SJCRH30 (cell line): Measurements from ENCODE around the gene EPHA7. TPM values are rescaled to one million over a fixed set of nuclear protein-coding genes. Genes with fewer than 3 reads are reported as not detected.
A peak's percentile ranks its signal among the peaks of the same experiment; 100 is the strongest.

ENCODE experiments used
- DNase-seq, 2 experiments: peaks; one replicate each; pipeline ENCODE4 v3.0.0-alpha.2; 2015 to 2020
- H3K27ac ChIP-seq: fragments of 250-450 bp; sonication (Bioruptor Pico); 2 replicates; pipeline ENCODE4 v1.5.1; 2020; ENCODE audit warnings: mild to moderate bottlenecking, moderate library complexity
- H3K27me3 ChIP-seq: fragments of 250-450 bp; sonication (Bioruptor Pico); 2 replicates; pipeline ENCODE4 v1.5.1; 2020; ENCODE audit warnings: mild to moderate bottlenecking, moderate library complexity
- H3K36me3 ChIP-seq: fragments of 250-450 bp; sonication (Bioruptor Pico); 2 replicates; pipeline ENCODE4 v1.5.1; 2020; ENCODE audit warnings: mild to moderate bottlenecking, moderate library complexity
- H3K4me1 ChIP-seq: fragments of 250-450 bp; sonication (Bioruptor Pico); 2 replicates; pipeline ENCODE4 v1.5.1; 2020; ENCODE audit warnings: mild to moderate bottlenecking, moderate library complexity
- H3K4me3 ChIP-seq: fragments of 250-450 bp; sonication (Bioruptor Pico); 2 replicates; pipeline ENCODE4 v1.5.1; 2020; ENCODE audit warnings: mild to moderate bottlenecking, moderate library complexity
- H3K9me3 ChIP-seq: fragments of 250-450 bp; sonication (Bioruptor Pico); replicated peaks from 2 replicates; pipeline ENCODE4 v1.5.1; 2020; ENCODE audit warnings: mild to moderate bottlenecking, moderate library complexity
- total RNA-seq: library from RNA; depleted of rRNA; stranded (reverse); fragments of >200 nt; shearing (Covaris generic); gene quantifications from 2 replicates; pipeline ENCODE4 v1.2.3, GENCODE V29; 2014; rRNA removed

EPHA7 gene
- 75.3 and 89.0 TPM in 2 replicates for total RNA-seq

DNA sequence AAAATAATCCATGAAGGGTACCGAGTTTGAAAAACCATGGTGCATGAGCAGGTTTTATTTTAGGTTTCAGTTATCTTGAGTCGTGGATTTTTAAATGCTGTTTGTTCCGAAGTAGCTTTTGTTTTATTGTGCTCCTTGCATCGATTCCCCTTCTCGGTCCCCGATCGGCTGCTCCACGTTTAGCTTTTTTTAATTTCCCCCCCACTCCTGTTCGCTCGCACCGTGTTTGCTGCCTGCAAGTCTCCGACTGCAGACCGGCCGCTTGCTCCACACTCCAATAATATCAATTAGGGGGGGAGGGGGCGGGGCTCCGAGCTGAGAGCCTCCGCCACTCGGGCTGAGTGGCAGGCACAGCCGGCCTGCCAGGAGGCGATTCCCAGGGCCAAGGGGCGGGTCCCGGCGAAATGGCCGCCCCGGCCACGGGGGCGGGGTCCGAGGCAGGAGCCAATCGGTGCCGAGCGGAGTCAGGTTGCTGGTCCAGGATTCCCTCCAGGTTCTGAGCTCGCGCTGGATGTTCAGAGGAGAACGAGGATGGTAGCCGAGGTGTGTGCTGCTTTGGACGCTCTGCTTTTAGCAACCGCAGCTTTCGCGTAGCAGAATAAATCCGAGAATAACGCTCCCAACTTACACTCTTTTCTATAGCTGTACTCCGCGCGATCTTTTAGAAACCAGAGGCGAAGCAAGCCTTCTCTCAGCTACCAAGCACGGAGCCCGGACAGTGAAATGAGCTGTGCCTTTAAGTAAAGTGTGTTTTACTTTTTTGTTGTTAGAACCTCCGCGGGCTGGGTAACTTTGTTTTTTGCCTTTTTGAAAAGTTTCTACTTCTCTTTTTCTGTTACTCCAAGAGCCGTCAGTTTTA, at the start of gene EPHA7:
EPHA7 (minus strand) TSS at position 256 of the 859 bp plus-strand sequence; CDS start at position 38, 218 bp downstream.
- 0 out of 2 replicates have a peak, but pooled peaks cover under 1% of the 10 kb centered on the region for H3K36me3 ChIP-seq
- H3K9me3 ChIP-seq, result no peaks in the 10 kb centered on the region
- peaks cover 19% of the 10 kb centered on the region for H3K4me1 ChIP-seq
- DNase-seq, result peak; percentile 98 to 99
- H3K27ac ChIP-seq, result peak within 1 kb of the TSS; percentile 92
- H3K4me3 ChIP-seq, result peak within 1 kb of the TSS; percentile 70
- no peaks in the 10 kb centered on the region for H3K27me3 ChIP-seq

DNA sequence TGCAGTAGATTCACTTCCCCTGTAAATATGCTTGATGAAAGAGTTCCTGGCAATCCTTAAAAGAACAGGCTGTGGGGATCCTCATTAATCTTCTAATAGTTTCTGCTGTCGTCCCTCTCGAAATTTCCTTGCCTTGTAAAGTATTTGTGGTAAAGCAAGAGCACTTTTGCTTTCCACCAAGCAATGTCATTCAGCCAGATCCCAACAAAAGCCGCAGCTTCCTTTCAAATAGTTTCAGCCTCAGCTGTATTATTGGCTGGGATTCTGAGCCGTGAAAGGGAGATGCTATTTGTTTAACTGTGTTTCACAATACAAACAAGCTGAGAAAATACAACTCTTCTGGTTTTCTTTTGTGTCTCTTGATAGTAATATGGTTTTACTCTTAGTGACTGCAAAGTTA, 48.9 kb upstream of the EPHA7 start:
- Histone ChIP-seq H3K27me3 (no peaks in the 10 kb centered on the region), H3K4me3 (no peak overlapping the region; the same call in 1 of the 2 replicates), H3K27ac (no peak overlapping the region), H3K9me3 (no peaks in the 10 kb centered on the region), H3K36me3 (no peaks in the 10 kb centered on the region), H3K4me1 (no peaks in the 10 kb centered on the region; the same call in 1 of the 2 replicates)
- DNase-seq, result peak; percentile 8 to 44

DNA sequence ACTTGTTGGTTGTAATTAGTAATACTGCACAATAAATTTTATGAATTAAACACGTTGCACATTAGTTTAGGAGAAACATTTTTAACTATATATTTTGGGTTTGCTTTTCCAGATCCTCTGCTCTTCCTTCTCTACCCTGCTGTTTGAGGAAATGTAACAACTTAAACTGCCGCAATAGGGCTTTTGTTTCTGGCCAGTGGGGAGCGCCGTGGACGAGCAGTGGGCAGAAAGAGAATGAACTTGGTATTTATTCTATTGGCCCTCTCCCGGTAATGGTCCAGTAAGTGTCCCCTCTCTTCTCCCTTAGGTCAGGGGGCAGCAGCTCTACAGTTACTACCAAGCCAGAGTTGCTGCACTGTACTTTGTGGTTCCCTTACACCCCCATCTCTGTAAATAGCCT, 35.2 kb upstream of the EPHA7 start:
- H3K27me3 ChIP-seq, result no peaks in the 10 kb centered on the region
- no peak overlapping the region for H3K27ac ChIP-seq
- no peak overlapping the region for H3K4me3 ChIP-seq
- H3K4me1 ChIP-seq, result peaks cover 3% of the 10 kb centered on the region
- H3K9me3 ChIP-seq, result no peaks in the 10 kb centered on the region
- DNase-seq, result no peak
- H3K36me3 ChIP-seq, result no peaks in the 10 kb centered on the region

DNA sequence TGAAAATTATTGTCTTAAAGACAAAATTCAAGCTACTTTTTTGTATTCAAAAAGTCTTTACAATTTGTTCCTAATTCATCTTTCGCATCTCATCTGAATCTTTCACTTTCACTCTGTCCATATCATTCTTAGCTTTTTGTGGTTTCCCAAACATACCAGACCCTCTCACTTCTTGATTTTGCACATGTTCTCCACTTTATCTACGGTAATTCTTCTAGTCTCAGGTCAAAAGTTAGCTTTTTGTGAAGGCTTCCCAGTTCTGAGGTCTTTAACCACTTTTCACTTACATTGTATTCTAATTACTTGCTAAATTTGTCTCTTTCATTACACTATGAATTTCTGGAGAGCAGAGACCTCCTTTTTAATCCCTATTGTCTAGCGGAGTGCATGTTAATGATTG, 34.6 kb upstream of the EPHA7 start:
- no peak overlapping the region for H3K4me3 ChIP-seq
- H3K9me3 ChIP-seq, result no peaks in the 10 kb centered on the region
- H3K27ac ChIP-seq, result no peak overlapping the region
- no peak for DNase-seq
- no peaks in the 10 kb centered on the region for H3K36me3 ChIP-seq
- peaks cover 8% of the 10 kb centered on the region for H3K4me1 ChIP-seq
- no peaks in the 10 kb centered on the region for H3K27me3 ChIP-seq

DNA sequence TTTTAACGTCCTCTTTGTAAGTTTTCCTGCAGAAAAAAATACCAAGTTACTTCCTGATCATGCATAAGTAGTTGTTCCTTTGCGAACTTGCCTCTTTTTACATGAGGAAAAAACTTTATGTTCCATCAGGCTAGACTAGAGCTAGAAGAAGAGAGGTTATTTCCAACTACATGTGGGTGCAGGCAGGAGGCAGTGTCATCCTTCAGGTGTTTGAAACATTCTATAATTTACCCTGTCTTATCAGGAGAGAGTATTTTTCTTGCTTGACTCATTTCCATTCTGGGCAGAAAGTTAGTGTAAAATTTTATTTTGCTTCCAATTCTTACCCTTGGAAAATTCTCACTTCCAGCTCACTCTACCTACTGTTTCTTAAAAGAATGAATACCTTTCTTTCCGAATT, 28.5 kb upstream of the EPHA7 start:
- peak in 1 of 2 experiments; percentile 11 for DNase-seq
- H3K4me1 ChIP-seq, result peaks cover 9% of the 10 kb centered on the region
- no peaks in the 10 kb centered on the region for H3K36me3 ChIP-seq
- no peaks in the 10 kb centered on the region for H3K9me3 ChIP-seq
- no peaks in the 10 kb centered on the region for H3K27me3 ChIP-seq
- H3K4me3 ChIP-seq, result no peak overlapping the region
- no peak overlapping the region for H3K27ac ChIP-seq

DNA sequence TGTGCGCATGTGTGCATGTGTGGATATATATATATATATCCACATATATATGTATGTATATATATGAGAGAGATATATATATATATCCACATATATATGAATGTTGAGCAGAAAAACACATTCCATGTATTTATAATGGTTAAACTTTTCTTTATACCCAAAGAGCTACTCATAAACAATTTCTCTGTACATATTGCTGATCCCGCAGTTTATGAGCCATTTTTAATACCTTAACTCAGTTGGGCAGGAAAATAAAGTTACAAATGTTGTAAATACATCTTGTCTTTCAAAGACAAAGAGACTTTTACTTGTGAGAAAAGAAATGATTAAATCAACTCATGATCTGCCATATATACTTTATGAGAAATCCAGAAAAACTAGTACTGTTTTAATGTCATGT, 18.1 kb upstream of the EPHA7 start:
- Histone ChIP-seq H3K4me3 (no peak overlapping the region), H3K36me3 (no peaks in the 10 kb centered on the region), H3K27ac (no peak overlapping the region), H3K9me3 (no peaks in the 10 kb centered on the region; the same call in 1 of the 2 replicates), H3K27me3 (no peaks in the 10 kb centered on the region), H3K4me1 (no peaks in the 10 kb centered on the region; the same call in 1 of the 2 replicates)
- DNase-seq, result no peak

DNA sequence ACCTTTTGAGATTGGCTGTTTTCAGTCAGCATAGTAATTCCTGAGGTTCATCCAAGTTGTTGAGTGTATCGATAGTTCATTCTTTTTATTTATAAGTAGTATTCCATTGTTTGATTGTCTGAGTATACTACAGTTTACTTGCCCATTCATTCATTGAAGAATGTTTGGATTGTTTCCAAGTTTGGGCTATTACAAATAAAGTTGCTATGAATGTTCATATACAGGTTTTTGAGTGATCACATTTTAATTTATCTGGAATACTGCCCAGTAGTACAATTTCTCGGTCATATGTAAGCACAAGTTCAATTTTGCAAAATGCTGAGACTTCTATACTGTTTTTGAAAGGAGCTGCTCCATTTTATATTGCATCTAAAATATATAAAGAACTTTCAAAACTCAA, 14.2 kb upstream of the EPHA7 start:
- DNase-seq, result no peak
- H3K4me3 ChIP-seq, result no peak overlapping the region
- H3K27me3 ChIP-seq, result no peaks in the 10 kb centered on the region
- H3K9me3 ChIP-seq, result no peaks in the 10 kb centered on the region; the same call in 1 of the 2 replicates
- no peak overlapping the region for H3K27ac ChIP-seq
- H3K36me3 ChIP-seq, result peaks cover 2% of the 10 kb centered on the region; the same call in 1 of the 2 replicates
- no peaks in the 10 kb centered on the region; the same call in 1 of the 2 replicates for H3K4me1 ChIP-seq

DNA sequence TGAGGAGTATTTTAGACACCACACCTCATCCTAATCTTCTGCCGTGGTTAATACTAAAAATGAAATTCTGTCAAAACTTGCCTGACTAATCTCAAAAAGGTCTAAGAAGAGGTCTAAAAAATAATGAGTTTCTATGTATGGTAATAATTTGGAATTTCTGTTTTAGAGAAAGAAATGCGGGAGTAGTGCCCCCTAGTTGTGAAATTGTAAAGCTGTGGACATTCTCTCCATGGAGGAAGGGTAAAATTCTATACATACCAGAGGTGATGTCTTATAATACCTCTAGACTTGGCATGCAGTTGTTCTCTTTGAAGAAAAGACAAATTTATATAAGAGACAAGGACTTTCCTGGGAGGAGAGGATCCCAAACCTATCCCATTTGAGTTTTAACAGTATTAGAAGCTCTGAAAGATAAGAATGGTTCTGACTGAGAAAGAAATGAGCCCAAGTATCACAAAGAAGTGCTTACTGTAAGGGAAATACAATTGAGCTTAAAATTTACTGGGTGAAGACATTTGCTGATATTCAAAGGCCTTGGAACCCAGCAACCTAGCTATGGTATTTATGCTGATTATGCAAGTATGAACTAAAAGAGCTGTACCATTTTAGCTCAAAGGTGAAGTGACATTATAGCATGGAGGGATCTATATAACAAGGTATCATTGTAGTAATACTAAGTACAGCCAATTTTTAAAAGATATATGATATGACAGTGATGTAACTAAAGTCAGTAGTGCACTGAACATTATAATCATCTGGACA, 5.1 kb upstream of the EPHA7 start:
- DNase-seq, result no peak
- Histone ChIP-seq H3K27me3 (no peaks in the 10 kb centered on the region), H3K27ac (no peak overlapping the region), H3K4me3 (no peak overlapping the region), H3K36me3 (peaks cover 19% of the 10 kb centered on the region; the same call in 1 of the 2 replicates), H3K9me3 (no peaks in the 10 kb centered on the region), H3K4me1 (peaks cover 14% of the 10 kb centered on the region)

DNA sequence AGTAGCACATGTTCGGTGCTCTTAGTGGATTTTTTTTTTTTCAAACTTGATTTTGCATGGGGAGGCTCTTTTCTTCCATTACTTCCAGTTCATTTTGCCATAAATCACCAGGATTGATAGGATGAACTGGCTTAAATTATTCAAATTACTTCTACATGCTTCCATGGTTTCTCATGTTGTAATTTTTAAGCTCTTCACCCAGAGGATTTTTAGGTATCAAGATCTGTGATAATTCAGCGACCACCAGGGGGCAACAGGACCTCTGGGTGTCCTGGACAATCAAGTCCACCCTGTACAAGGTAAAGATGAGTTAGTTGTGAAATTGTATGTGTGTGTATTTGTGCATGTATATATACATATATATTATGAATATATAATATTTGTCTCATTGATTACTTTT, 4.2 kb upstream of the EPHA7 start:
- no peaks in the 10 kb centered on the region for H3K27me3 ChIP-seq
- no peak overlapping the region for H3K27ac ChIP-seq
- H3K9me3 ChIP-seq, result no peaks in the 10 kb centered on the region
- peaks cover 17% of the 10 kb centered on the region; the same call in 1 of the 2 replicates for H3K36me3 ChIP-seq
- peak; percentile 84 to 93 for DNase-seq
- H3K4me1 ChIP-seq, result peaks cover 14% of the 10 kb centered on the region
- no peak overlapping the region for H3K4me3 ChIP-seq

DNA sequence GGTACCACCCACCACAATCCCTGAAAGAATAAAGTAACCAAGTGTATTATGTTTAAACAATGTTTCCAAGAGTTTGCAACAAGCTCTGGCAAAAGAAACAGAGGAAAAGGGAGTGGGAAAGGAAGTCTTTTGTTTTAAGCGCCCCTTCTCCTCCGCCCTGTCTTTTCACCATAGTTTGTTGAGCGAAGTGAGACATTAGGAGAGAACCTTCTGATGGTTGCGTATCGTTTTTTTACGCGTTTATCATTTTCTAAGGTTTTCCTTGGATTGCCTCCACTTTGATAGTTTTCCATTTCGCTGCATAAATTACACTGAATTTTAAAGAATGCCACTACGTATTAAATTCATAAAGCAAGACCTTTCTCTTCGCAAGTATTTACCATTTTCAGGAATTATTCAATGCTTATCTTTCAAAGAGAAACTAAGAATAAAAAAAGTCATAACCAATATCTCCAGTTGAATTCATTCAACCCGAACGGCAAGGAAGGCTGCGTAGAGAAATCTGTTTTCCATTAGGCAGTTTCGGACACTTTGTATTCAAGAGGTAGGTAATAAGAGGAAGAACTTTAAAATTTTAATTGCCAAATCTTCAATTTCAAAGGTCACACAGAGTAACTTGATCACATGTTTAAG, 920 bp upstream of the EPHA7 start:
- Histone ChIP-seq H3K4me1 (peaks cover 14% of the 10 kb centered on the region), H3K36me3 (no peaks in the 10 kb centered on the region), H3K4me3 (peak overlapping the region; percentile 70), H3K27ac (peak overlapping the region; percentile 92), H3K9me3 (no peaks in the 10 kb centered on the region), H3K27me3 (no peaks in the 10 kb centered on the region)
- DNase-seq, result peak; percentile 37 to 74

DNA sequence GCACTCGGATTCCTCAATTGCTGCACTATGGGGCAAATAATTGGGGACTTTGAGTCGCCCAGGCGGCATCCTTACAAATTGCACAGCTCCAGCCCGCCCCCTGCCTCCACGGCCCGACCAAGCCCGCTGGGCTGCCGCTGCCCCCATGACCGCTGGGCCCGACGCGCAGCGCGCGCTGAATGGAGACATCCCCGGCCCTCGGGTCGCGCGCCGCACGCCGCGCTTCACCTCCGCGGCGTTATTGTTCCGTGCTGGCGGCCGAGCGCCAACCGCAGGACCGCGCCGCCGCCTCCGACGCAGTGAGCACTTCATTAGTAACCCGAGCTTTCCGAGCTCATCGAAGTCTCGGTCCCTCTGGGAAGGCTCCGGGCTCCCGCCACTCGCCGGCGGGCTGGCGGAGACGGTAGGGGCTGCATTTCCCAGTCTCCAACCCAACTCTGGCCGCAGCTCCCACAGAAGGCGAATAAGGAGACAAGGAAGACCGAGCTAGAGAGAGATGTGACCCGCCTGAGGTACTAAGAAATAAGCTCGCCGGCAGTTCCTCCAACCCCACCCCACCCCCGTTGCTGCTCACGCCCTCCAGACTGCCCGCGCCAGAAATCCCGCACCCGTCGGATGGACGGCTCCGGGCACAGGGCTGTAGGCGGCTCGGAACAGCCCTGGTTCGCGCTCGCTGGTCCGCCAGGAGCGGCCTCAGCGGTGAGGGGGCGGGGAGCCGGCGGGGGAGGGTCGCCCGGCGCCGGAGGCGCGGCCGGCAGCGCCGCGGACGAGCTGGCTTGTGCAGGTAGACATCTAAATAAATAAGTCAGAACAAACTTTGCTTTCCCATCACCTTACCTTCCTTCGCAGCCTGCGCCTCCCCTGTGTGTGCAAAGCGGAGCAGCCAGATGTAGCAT, 703 bp downstream of the EPHA7 start:
- Histone ChIP-seq H3K9me3 (no peaks in the 10 kb centered on the region), H3K36me3 (peaks cover 9% of the 10 kb centered on the region; the same call in 1 of the 2 replicates), H3K4me3 (peak overlapping the region; percentile 70), H3K27me3 (no peaks in the 10 kb centered on the region), H3K4me1 (peaks cover 26% of the 10 kb centered on the region), H3K27ac (peak overlapping the region; percentile 92)
- peak; percentile 78 to 82 for DNase-seq

DNA sequence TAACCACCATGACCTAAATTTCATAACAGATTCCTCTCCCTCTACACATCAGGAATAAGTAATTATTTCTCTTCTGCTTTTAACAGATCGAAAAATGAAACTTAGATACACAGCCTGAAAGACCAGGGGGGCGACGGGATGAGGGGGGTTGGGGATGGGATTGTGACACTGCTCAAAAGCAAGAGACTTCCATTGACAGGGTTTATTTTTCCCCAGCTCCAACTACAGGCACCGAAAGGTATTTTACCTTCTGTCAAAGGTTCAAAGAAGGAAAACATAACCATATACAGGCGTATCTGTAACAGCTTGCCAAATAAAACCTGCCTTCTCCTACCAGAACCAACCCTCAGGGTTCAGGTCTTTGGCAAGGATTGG, 1.3 kb downstream of the EPHA7 start:
- Histone ChIP-seq H3K36me3 (peaks cover 16% of the 10 kb centered on the region), H3K27me3 (no peaks in the 10 kb centered on the region), H3K4me1 (peaks cover 31% of the 10 kb centered on the region), H3K4me3 (peak overlapping the region; percentile 70), H3K9me3 (no peaks in the 10 kb centered on the region), H3K27ac (peak overlapping the region; percentile 92)
- DNase-seq, result peak in 1 of 2 experiments; percentile 25

DNA sequence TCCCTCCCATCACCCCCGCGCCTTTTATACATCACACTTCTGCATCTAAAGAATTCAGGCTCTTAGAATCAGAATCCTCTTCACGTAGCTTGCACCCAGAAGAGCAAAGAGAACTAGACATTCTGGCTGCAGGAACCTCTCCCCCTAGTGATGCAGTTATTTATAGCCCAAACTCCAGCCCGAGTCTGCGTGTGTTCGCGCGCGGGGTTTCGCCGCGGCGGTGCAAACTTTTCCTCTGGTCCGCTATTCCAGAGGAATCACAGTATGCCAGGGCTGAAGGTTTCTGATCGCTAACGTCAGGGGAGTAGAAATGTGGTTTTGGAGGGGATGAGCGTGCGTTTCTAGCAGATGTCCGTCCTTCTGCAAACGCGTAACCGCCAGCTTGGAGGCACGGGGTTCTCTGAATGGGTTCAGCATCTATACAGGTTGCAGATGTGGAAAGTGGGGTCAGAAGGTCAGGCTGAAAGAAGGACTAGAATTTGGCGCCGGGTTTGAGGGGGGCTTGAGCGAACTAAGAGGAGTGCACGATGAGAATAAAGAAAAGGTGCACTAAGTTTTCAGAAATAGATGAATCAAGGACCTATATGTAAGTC, 1.8 kb downstream of the EPHA7 start:
- H3K9me3 ChIP-seq, result no peaks in the 10 kb centered on the region
- peak overlapping the region; percentile 70 for H3K4me3 ChIP-seq
- peaks cover 19% of the 10 kb centered on the region for H3K36me3 ChIP-seq
- no peaks in the 10 kb centered on the region for H3K27me3 ChIP-seq
- H3K4me1 ChIP-seq, result peaks cover 26% of the 10 kb centered on the region
- DNase-seq, result peak in 1 of 2 experiments; percentile 77
- peak overlapping the region; percentile 92 for H3K27ac ChIP-seq
